Neutrophil (primary cell): Measurements from ENCODE around the gene IRF2BP2.

Source experiments
- H3K27ac ChIP-seq: fragments of 200-600 bp; sonication (generic); 2 replicates; pipeline ENCODE4 v1.5.1; 2016; ENCODE audit warnings: mild to moderate bottlenecking, moderate library complexity
- H3K27me3 ChIP-seq: fragments of 200-600 bp; sonication (generic); 2 replicates; pipeline ENCODE4 v1.6.0; 2016; ENCODE audit warnings: mild to moderate bottlenecking
- H3K36me3 ChIP-seq: fragments of 200-600 bp; sonication (generic); 2 replicates; pipeline ENCODE4 v1.5.1; 2017
- H3K4me1 ChIP-seq, 2 experiments: fragments of 200-600 bp in 1 of 2; sonication (generic) in 1 of 2; 1 replicate in 1 of 2; 2 replicates in 1 of 2; pipeline versions ENCODE4 v1.5.1 to v1.6.1; 2013 to 2016; ENCODE audit warnings: low read depth in 1 of 2, low read length in 1 of 2, mild to moderate bottlenecking in 1 of 2, moderate library complexity in 1 of 2; ENCODE audit not compliant: control insufficient read depth in 1 of 2, insufficient read depth in 1 of 2
- H3K4me3 ChIP-seq, 2 experiments: fragments of 200-600 bp in 1 of 2; sonication (generic) in 1 of 2; 1 replicate in 1 of 2; 2 replicates in 1 of 2; pipeline ENCODE4 v1.5.1; 2013 to 2016; ENCODE audit warnings: low read depth in 1 of 2, low read length in 1 of 2, mild to moderate bottlenecking in 1 of 2, moderate library complexity in 1 of 2
- H3K9me3 ChIP-seq: fragments of 200-600 bp; sonication (generic); 2 replicates; pipeline ENCODE4 v1.5.1; 2016
- TF ChIP-seq, protein P1 (sequence below): fragments of 200-600 bp; sonication (generic); IDR thresholded peaks from 2 replicates; pipeline ENCODE4 v1.5.1; 2016; ENCODE audit warnings: antibody characterized with exemption

The IRF2BP2 gene

DNA sequence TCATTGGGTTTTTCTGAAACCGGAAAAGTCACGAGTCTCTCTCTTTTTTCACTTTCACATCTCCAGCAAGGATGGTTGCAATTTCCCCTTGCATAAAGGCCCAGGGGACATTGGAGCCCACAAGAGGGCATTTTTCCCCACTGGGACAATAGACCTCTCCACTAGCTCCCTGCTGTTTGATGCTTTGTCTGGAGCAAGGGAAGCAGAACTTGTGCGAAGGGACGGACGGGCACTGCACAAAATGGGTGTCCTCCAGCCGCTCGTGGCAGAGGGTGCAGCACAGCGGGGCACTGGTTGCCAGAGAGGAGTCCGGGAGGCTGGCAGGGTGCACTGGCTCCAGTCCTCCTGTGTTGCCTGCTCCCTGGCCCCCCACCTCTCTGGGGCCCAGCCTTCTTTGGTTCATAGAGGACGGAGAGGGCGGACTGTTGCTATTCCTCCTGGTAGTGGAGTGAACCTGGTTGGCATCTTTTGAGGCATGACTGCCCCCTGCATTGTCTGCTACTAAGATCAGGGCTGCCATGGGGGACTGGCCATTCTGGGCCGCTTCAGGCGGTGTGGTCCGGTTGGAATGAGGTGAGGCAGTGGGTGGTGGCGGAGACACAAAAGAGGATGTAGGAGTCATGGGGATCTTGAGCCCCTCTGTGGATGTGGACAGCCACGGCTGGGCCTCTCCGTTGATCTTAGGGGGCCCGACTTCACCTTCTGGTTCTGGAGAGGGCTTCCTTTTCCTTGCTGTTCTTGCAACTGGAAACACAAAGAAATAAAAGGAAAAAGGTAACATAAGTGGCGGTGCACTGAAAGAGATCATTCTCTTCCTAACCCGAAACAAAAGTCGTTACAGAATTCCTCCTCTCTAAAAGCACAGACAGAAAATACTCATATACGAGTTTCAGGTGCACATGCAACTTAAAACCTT, 2.6 kb downstream of the IRF2BP2 start:
- H3K27ac ChIP-seq: peak overlapping the region; percentile 99
- H3K4me3 ChIP-seq: peak overlapping the region; percentile 82 to 95
- H3K4me1 ChIP-seq: peaks cover 75 to 81% of the 10 kb centered on the region in 2 experiments
- H3K27me3 ChIP-seq: no peaks in the 10 kb centered on the region
- TF ChIP-seq, protein P1, sequence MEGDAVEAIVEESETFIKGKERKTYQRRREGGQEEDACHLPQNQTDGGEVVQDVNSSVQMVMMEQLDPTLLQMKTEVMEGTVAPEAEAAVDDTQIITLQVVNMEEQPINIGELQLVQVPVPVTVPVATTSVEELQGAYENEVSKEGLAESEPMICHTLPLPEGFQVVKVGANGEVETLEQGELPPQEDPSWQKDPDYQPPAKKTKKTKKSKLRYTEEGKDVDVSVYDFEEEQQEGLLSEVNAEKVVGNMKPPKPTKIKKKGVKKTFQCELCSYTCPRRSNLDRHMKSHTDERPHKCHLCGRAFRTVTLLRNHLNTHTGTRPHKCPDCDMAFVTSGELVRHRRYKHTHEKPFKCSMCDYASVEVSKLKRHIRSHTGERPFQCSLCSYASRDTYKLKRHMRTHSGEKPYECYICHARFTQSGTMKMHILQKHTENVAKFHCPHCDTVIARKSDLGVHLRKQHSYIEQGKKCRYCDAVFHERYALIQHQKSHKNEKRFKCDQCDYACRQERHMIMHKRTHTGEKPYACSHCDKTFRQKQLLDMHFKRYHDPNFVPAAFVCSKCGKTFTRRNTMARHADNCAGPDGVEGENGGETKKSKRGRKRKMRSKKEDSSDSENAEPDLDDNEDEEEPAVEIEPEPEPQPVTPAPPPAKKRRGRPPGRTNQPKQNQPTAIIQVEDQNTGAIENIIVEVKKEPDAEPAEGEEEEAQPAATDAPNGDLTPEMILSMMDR: no peak
- H3K9me3 ChIP-seq: no peaks in the 10 kb centered on the region
- H3K36me3 ChIP-seq: peaks cover 12% of the 10 kb centered on the region

DNA sequence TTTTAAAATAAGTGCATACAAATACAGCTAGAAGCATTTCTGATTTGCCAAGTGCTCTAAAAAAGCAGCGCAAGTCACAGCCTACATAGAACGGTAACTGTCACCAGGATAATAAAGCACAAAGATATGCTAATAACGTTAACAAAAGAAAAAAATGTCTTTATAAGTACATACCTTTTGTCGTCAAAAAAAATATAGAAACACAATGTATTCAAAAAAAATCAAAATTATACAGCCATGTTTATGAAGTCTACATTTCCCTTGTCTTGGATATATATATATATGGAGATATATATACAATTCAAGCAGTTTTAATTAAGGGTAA, 3.2 kb downstream of the IRF2BP2 start:
- TF ChIP-seq, protein P1: no peak
- Histone ChIP-seq H3K4me3 (peak overlapping the region; percentile 82 to 95), H3K9me3 (no peaks in the 10 kb centered on the region), H3K27me3 (no peaks in the 10 kb centered on the region), H3K27ac (peak overlapping the region; percentile 99), H3K4me1 (peaks cover 75 to 81% of the 10 kb centered on the region in 2 experiments), H3K36me3 (peaks cover 12% of the 10 kb centered on the region)

DNA sequence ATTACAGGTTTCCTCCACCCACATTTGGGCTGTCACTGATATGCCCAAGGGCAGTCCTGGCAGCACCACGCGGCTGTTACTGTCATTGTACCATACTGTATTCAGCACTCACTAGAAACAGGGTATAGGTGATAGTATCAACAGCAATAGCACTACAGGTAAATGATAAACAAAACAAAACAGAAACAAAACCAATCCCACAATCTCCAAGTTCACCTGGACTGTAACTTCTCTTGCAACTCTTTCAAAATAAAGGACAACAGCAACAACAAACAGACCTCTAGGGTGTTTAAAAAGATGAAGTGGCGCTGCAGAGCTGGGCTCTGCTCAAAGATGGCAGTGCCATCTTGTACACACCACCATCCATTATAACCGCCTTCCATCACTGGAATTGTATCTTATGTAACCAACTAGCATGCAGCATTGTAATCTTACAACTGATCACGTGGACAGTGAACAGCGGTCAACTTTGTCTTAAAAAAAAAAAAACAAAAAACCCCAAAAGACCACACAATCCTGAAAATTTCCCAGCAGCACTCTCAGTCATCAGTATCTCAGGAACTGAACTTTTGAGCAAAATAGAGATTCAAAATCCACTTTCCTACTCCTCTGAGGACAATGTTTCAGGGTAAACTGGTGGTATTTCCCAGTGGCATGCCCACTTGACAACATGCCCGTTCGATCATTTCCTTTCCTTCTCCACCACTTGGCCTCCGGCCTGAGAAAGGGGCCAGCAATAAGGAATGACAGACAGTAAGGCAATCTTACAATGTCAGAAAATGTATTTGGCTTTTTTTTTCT, 3.8 kb downstream of the IRF2BP2 start:
- H3K4me1 ChIP-seq: peaks cover 75 to 81% of the 10 kb centered on the region in 2 experiments
- peaks cover 12% of the 10 kb centered on the region for H3K36me3 ChIP-seq

DNA sequence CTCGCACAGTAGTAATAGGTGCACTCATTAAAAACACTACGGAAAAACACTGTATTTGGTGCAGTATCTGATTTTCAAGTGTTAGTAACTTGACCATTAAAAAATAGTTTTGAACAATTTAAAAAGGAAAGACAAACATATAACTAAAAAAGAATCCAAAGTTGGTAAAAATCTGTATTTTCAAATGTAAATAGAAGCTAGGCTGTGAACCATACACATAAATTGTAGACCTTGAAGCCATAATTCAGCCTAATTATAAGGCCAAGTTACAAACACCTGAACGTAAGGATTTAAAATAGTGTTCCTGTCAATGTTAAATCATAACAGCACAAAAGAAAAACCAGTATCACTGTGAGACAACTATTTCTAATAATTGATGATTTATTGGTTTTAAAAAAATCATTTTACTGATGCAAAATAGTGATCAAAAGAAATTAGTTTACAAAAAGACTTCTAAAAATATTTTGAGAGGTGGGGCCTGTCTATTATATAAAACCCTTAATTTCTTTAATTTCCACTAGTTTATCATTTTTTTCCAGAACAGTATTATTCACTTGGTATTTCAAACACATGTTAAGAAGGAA, 4.5 kb downstream of the IRF2BP2 start:
- H3K27me3 ChIP-seq: no peaks in the 10 kb centered on the region
- H3K9me3 ChIP-seq: no peaks in the 10 kb centered on the region
- H3K36me3 ChIP-seq: peaks cover 12% of the 10 kb centered on the region
- peak overlapping the region; percentile 82 to 95 for H3K4me3 ChIP-seq
- H3K27ac ChIP-seq: peak overlapping the region; percentile 99
- H3K4me1 ChIP-seq: peaks cover 79 to 81% of the 10 kb centered on the region in 2 experiments
- TF ChIP-seq, protein P1: no peak

More for the DNA sequence above, 3.8 kb downstream of the IRF2BP2 start:
- H3K4me3 ChIP-seq: peak overlapping the region; percentile 82 to 95
- no peaks in the 10 kb centered on the region for H3K9me3 ChIP-seq
- no peaks in the 10 kb centered on the region for H3K27me3 ChIP-seq
- H3K27ac ChIP-seq: peak overlapping the region; percentile 99
- TF ChIP-seq, protein P1: peak; percentile 33
